Ovary (tissue), 3 donors: ENCODE measurements around the gene USP6.

Experiments used
- POLR2A ChIP-seq: fragments of 450-650 bp; IDR thresholded peaks from one replicate; pipeline ENCODE4 v1.6.1; 2017; ENCODE audit warnings: antibody characterized with exemption, mild to moderate bottlenecking, moderate library complexity
- TF ChIP-seq, protein P1 (sequence below), 3 donors: fragments of 450-650 bp in 2 of 3; fragments of 200-600 bp in 1 of 3; IDR thresholded peaks; one replicate each; pipeline versions ENCODE4 v1.5.1 to v1.8.0; 2016 to 2022; ENCODE audit warnings: antibody characterized with exemption in 3 of 3, mild to moderate bottlenecking in 1 of 3
- donor health status: DM: no; HTN: no; CAD: no.

DNA sequence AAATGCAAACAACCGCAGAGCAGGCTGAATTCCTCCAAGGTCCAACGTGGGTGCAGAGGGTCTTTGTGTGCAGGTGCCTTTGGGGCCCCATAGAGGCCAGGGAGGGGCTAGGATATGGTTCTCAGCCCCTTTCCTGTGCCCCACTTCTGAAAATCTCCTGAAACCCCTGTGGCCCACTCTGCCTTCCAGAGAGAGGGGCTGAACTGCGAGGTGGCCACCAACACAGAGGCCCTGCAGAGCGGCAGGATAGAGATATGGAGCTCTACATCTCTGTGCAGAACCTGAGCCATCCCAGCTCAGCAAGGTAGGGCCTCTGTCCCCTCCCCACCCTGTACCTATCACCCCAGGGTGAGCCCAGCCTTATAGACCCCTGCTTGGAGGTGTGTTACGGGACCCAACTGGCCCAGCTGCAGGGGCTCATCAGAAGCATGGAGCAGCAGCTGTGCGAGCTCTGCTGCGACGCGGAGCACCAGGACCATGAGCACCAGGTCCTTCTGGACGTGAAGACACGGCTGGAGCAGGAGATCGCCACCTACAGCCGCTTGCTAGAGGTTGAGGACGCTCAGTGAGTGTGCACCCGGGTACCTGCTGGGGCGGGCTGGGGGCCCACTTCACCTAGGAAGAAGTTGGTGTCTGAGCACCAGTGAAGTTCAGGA lies 5.5 kb downstream of the USP6 start:
- TF ChIP-seq, protein P1, sequence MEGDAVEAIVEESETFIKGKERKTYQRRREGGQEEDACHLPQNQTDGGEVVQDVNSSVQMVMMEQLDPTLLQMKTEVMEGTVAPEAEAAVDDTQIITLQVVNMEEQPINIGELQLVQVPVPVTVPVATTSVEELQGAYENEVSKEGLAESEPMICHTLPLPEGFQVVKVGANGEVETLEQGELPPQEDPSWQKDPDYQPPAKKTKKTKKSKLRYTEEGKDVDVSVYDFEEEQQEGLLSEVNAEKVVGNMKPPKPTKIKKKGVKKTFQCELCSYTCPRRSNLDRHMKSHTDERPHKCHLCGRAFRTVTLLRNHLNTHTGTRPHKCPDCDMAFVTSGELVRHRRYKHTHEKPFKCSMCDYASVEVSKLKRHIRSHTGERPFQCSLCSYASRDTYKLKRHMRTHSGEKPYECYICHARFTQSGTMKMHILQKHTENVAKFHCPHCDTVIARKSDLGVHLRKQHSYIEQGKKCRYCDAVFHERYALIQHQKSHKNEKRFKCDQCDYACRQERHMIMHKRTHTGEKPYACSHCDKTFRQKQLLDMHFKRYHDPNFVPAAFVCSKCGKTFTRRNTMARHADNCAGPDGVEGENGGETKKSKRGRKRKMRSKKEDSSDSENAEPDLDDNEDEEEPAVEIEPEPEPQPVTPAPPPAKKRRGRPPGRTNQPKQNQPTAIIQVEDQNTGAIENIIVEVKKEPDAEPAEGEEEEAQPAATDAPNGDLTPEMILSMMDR (IDR thresholded peaks at IDR 0.05), result no peak
- no peak for TF ChIP-seq POLR2A
